HG03575 (cell line): ENCODE data around the gene CAMTA1.

ENCODE experiments used
- ATAC-seq: cut with Tn5 transposase; IDR thresholded peaks from one replicate; pipeline ENCODE4 v1.9.1; 2021; ENCODE audit not compliant: unreplicated experiment, insufficient number of reproducible peaks, low FRiP score; ENCODE audit errors: extremely low read depth

Gene CAMTA1

DNA sequence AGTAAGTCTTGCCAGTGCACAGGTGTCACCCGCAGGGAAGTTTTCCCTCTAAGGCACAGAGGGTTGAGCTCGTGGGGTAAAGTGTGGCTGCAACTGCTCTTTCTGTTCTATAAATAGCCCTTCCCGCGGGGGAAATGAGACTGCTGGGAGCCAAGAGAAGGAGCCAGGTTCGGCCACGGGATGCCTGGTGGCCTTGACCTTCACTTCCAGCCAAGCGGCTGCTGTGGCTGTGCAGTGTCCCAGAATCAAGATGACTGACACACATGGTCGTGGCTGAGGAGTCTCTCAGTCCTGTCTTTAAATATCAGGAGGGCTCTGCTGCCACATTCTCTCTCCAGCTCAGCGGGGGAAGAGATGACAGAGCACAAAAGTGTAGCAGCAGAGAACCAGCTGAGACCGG, 831.7 kb downstream of the CAMTA1 start:
- no peak for ATAC-seq

DNA sequence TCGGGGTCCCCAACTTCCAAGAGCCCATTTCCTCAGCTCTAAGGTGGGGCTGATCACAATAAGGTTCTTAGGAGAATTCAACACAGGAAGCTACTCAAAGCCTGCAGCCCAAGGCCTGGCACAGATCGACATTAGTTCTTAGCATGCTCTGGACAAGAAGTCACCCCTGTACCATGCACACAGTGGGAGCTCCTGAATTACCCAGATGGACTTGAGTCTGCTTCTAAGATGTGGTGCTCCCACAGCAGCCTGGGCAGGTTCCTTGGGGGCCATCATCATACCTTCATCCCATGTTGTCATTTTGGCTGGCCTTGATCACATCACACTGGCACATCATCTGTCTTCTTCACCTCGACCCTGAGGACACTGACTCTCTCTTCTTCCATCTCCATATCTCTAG, 832.6 kb downstream of the CAMTA1 start:
- ATAC-seq = no peak

DNA sequence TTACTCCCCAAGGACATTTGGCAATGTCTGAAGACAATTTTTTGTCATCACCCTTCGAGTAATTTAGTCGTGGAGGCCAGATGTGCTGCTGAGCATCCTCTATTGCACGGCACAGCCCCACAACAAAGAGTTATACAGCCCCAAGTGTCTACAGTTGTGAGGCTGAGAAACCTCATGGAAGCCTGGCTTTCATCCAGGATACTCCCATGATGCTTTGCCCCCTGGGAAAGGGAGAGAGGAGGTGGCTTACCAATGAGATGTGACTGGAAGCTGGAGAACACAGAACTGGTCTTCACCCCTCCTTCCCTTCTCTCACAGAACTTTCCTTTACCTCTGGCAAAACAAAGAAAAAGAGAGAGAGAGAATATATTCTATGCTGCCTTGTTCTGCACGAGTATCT, 834.9 kb downstream of the CAMTA1 start:
- no peak for ATAC-seq

DNA sequence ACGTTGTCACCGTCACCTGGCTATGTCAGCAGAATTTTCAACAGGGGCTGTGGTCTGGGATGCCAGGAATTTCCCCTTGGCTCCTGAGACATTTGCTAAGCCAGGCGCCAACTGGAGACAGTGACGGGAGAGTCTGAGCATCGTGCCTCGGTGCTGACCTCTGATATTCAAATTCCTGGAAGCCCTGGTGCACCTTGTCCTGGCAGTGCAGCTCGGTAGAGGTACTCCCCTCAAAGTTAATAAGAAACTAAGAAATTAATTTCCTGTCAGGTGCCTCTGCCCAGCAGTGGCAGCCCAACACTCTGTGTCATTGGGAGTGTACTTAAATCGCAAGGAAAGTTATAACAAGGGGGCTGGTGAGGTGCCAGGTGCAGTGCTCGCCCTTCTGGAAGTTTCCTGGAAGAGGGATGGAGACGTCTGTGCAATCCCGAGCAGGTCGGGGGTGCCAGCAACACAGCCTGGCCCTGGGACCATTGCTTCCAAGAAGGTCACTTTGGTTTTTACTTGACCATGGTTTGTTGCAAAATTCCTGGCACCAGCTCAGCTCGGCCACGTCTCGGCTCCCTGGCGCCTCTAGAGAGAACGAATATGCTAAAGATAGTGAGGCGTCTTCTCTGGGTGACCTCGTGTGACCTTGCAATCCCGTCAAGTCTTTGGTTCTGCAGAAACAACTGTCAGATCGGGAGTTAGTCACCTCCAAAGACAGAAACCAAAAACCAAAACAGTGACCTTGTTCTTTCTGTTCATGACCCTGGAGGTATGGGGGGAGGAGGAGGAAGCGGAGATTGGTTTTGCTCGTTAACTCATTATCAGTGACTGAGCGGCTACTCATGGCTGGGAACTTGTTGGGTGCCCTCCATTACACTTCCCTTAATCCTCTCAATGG, 836.3 kb downstream of the CAMTA1 start:
- no peak for ATAC-seq

DNA sequence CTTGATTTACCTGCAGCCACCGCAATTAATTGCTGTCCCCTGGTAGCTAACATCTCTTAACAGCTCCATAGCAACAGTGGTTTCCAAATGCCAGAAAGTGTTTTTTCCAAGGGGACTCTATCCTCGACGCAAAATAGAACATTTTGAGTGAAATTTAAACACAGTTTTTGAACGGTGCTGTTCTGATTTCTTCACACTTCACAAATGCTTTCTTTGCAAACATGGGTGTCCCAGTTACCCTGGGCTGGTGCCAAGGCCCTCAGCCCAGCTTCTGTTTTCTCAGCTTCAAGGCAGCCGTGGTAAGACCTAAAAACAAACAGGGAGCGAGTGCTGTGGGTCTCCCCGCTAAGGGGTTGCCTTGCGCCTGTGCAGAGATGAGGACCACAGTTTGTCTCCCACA, 838.6 kb downstream of the CAMTA1 start:
- no peak for ATAC-seq

DNA sequence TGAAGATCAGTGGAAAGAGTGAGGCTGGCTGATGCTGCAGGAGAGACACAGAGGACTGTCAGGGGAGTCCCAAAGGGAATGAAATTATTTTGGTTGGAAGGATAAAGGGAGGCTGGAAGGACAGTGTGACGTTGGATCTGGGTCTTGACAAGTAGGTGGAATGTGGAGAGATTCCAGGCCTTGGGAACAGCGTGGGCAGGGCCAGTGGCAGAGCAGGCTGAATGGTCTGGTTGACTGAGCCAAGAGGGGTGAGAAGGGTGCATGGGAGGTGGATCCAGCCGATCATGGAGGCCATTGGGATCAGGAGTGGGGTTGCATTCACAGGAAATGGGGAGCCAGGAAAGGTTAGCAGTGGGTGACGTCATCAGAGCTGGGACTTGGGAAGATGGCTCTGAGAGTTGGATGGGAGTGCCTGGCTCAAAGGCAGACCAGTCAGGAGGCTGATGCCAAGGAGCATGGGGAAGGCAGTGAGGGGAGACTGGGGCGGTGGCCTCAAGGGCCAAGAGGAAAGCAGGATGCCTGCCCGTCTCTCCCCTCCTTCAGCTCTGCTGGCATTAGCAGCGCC, 839.6 kb downstream of the CAMTA1 start:
- ATAC-seq = no peak

DNA sequence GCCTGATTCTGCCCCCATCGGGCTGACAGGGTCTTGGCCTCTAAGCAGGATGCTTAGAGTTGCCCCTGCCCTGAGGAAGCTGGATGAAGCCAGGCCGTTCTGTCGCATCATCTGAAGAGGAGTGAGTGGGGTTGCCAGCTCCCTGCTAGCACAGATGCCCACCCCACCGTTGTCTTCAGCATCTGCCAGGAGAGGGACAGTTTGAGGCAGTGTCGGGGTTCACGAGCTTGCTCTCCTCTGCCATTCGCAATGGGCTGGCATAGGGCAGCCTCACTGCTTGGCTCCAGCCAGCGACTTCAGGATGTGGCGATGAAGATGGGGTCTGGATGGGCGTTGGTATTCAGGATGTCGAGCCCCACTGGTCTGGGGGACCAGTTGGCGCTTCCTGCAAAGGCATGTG, 840.1 kb downstream of the CAMTA1 start:
- no peak for ATAC-seq

DNA sequence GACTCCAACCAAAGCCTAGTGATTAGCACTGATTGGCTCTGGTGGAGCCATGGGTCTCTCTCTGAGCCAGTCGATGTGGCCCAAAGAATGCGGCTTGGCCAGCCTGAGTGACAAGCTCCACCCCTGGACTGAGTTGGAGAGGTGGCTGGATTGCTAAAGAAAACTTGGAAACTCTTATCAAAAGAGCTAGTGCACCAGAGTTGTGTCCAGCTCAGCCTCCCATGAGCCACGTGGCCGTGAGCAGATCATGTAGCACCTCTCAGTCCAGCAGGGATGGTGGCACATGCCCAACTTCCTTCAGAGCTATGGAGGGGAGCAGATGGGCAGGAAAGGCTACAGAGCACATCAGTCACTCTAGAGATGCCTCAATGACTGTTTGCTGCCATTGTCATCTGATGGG, 843.0 kb downstream of the CAMTA1 start:
- ATAC-seq = no peak

DNA sequence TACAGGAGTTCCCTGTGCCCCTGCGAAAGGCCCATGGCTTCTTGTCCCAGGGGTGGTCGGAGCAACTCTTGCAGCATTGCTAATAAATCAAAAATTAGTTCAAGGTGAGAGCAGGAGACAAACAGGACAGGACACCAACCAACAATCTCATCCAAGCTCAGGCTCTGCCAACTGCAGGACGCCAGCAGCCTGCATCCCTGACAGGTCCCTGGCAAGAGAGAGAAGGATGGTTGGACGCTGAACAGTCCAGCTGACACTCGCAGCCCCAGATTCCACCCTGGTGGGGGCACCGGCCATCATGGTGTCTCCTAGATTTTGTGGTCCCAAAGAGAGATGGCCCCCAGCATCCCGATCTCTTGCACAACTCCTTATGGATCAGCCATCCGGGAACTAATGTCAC, 843.8 kb downstream of the CAMTA1 start:
- no peak for ATAC-seq

DNA sequence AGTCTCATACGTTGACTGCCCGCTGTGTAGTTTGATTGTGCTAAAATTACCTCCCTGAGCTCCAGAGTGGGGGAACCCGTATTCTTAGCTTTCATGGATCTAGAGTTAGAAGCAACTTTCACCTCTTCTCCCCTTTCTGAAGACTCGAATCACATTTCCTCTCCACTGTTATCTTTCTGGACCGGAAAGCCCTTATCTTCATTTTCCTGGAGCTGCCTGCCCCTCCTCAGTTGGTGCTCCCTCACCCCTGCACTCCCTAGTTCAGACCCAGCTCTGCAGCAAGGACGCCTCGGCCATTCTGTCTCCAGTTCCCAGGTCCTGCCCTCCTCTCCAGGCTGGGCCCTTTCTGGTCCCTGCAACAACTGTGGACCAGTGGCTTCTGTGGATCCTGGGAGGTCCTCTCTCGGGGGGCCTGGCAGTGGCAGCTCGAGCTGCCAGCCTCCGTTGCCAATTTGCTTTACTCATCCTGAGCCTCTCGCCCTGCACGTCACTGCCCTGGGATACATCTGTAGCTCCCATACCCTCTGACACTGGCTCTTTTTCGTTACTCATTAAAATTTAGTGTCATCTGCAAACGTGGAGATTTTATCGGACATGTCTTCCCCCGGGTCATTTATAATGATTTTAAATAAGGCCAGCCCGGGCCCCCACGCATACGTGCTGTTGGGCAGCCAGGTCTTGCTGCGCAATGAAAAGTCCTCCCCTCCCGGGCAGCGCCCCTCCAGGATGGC, 844.4 kb downstream of the CAMTA1 start:
- ATAC-seq = no peak

DNA sequence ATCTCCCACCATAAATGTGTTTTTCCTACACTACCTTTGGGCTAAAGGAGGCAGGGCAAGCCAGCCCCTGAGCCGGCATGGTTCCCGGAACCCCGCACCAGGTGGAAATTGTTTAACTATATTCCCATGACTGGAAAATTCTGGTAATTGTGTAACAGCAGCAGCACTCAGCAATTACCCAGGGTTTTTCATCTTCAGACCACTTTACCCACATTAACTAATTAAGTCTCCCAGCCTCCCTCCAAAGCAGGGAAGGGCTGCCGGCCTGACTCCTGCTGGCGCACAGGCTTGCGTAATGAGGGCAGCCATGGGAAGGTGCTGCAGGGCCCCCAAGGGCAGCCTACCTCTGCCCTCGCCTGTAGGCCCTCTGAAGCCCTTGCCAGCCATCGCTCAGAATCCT, 845.1 kb downstream of the CAMTA1 start:
- no peak for ATAC-seq

DNA sequence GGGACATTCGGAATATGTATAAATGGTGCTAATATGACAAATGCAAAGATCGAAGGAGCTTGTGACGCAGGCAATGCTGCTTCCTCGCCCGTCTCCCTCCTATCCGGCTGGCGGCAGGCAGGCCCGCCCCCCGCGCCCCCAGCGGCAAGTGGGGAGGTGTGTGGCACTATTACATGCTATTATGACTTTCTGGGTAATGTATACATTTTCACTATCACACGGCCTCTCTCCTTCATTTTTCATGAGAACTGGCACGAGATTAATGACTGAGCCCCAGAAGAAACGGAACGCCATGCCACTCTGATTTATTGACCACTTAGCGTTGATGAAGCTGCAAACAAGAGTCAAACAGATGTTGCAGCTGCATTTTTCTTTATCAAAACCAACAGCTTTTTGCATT, 846.9 kb downstream of the CAMTA1 start:
- ATAC-seq = no peak

DNA sequence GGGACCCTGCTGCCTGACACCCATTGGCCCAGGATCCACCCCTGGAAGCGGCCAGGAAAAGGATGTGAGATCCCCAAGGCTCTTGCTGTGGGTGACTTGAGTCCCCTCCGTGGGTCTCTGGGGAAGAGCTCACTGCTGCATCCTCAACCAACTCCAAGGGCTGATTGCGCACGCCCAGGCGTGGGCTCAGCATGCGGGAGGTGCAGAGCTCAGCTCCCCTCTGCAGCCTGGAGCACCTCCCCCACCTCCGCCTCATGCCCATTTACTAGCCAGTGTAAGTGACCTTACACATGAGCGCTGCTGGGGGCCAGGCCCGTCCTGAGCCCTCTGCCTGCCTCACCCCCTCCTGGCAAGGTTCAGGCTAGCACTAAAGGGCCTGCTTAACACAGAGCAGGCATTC, 847.4 kb downstream of the CAMTA1 start:
- no peak for ATAC-seq

DNA sequence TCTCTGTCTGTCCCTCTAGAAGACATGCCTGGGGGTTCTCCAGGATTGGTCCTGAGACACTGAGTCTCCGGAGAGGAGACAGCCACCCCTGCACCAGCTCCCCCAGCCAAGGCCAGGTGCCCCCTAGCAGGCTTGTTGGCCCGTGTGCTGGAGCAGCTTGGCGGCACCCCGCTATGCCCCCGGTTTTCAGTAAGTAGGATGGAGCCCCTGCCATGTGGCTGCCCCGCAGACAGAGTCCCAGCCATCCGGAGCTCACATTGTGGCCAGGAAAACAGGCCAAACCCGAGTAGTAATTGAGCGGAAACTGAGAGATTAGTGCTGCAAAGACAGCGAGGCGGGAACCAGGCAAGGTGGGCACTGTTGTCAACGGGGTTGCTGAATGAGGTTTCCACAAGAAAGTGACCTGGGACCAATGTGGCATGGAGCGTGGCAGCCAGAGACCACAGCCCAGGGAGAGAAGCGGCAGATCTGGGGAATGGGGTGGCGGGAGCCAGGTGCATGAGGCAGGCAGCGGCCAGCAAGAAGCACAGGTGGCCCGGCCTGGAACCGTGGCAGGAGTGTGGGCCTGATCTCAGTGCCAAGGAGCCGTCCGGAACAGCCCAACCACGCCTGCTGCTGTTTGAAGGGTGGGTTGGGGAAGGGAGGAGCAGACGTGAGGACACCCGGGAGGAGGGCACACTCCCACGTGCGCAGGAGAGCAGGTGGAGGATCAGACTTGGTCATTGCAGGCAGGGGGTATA, 848.4 kb downstream of the CAMTA1 start:
- no peak for ATAC-seq

DNA sequence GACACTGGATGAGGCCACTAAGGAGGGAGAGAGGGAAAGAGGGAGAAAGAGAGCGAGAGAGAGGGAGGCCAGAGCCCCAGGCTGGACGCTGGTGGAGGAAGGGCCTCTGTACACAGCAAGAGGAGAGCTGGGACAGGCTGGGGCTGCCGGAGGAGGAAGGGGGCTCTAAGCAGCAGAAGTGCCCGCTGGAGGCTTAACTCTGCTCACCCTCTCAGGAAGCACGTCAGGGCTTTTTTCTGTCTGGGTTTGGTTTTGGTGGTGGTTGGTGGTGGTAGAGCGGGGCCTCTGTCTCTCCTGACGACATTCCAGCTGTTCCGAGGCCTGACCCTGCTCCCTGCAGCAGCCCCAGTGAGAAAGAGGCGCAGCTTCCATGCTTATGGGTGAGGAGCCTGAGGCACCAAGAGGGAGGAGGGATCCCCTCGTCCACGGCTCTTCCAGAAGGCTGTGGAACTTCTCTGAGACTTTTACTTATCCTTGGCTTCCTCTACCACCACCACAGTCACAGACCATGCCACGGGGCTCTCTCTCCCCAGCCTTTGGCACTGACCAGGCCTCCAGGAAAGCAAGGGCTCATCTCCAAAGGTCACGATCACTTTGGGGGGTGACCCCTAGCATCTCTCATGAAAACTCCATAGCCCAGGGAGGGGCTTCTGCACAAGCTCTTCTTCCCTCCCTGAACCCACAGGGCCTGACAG, 849.4 kb downstream of the CAMTA1 start:
- no peak for ATAC-seq

DNA sequence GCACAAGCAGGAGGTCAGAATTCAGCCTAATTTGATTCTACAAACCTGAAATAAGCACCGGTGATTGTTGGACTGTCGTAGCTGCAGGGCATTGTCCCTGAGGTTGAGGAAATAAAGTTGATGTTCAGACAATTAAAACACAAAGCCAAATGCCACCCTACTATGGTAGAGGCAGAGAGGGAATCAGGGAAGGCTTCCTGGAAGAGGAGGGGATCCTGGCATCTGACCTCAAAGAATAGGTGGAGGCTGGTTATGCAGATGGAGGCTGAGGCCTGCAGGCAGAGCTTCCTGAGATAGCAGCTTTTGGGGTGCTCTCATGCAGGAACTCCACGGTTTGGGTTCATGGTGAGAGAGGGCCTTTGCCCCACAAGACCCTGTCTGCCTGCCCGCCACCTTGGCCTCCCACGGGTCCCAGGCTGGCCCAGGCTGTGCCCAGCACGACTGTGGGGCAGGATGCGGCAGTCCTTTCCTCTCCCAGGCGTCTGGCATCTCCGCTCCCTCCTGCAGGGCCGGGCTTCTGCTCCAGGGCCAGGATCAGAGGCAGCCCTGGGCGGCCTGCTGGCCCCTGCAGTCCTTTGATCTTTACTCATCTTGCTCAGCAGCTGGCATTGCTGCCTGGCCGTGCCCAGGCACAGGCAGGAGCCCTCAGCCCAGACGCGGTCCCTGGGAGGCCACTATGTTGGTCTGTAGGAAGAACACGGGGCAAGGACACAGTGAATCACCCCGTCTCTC, 851.7 kb downstream of the CAMTA1 start:
- ATAC-seq = no peak

DNA sequence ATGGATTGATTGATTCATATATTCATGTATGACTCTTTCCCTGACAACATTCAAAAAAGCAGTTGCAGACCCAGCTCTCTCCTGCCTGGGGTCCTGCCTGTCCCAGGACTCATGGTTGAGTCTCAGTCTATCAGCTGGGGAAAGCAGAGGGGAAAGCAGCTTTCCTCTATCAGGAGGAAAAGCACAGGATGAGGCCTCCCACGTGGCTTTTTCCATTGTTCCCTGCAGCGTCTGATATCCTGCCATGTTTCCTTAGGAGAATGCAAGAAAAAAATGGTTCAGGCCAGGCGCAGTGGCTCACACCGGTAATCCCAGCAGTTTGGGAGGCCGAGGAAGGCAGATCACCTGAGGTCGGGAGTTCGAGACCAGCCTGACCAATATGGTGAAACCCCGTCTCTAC, 852.8 kb downstream of the CAMTA1 start:
- no peak for ATAC-seq

DNA sequence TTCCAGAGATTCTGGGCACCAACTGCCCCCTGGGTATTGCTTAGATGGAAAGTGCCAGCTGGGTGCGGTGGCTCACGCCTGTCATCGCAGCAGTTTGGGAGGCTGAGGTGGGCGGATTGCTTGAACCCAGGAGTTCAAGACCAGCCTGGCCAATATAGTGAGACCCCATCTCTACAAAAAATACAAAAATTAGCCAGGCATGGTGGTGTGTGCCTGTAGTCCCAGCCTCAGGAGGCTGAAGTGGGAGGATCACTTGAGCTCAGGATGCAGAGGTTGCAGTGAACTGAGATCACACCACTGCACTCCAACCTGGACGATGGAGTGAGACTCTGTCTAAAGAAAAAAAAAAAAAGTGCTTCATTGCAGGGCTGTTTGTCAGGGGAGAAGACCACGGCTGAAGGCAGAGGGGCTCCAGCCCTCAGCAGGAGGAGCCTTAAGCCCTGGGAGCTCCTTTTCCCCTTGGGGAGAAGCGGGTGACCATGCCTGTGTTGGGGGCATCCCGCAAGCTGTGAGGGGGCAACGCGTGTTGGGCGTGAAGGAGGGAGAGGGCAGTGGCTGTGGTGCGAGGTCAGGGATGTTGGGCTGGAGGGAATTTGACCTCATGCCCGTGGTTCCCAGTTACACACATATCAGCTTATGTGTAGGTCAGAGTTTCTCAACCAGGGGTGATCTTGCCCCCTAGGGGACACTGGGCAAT, 854.3 kb downstream of the CAMTA1 start:
- no peak for ATAC-seq
